T-cell (primary cell): ENCODE measurements around the gene STRBP. TPM values are rescaled to one million over a fixed set of nuclear protein-coding genes. Genes with fewer than 3 reads are reported as not detected.

Experiments used
- ATAC-seq, 4 experiments: fragments of 200-7000 bp in 3 of 4; fragments of 150-1000 bp in 1 of 4; cut with Tn5 transposase; replicated peaks in 1 of 4; 1 replicate in 3 of 4; 2 replicates in 1 of 4; pipeline ENCODE4 v1.10.0; 2021; ENCODE audit warnings: moderate library complexity in 3 of 4, mild to moderate bottlenecking in 2 of 4, moderate number of reproducible peaks in 1 of 4
- CTCF ChIA-PET, 2 donors: fragments of 300-600 bp; sonication (Branson Sonifier 250); formaldehyde crosslinking; loops; one replicate each; lab custom pipeline; 2022; ENCODE audit warnings: antibody characterized with exemption in 2 of 2; lab: Charles Lee
- POLR2A ChIA-PET, 2 donors: fragments of 300-600 bp; sonication (Branson Sonifier 250); formaldehyde crosslinking; loops; one replicate each; lab custom pipeline; 2022; ENCODE audit warnings: antibody characterized with exemption in 2 of 2; lab: Charles Lee
- DNase-seq, 35 experiments: peaks; one replicate each; pipeline versions ENCODE4 v3.0.0 to v3.0.0-alpha.2; 2013 to 2023
- H3K27ac ChIP-seq: one replicate; pipeline ENCODE4 v1.5.1; 2013; ENCODE audit warnings: low read length
- H3K27me3 ChIP-seq, 2 experiments: replicated peaks in 1 of 2; 1 replicate in 1 of 2; 2 replicates in 1 of 2; pipeline versions ENCODE4 v1.6.1 to v1.7.0; 2013; ENCODE audit warnings: low read length in 1 of 2, mixed read lengths in 1 of 2; ENCODE audit not compliant: control insufficient read depth in 2 of 2, insufficient read depth in 2 of 2; ENCODE audit errors: extremely low read depth in 1 of 2
- H3K36me3 ChIP-seq, 2 donors: 1 replicate in 1 of 2; 2 replicates in 1 of 2; pipeline versions ENCODE4 v1.6.1 to v1.7.0; 2013; ENCODE audit warnings: low read length in 1 of 2; ENCODE audit not compliant: control insufficient read depth in 2 of 2, insufficient read depth in 1 of 2; ENCODE audit errors: extremely low read depth in 1 of 2
- H3K4me1 ChIP-seq, 2 experiments: 1 replicate in 1 of 2; 2 replicates in 1 of 2; pipeline versions ENCODE4 v1.6.1 to v1.7.0; 2013; ENCODE audit warnings: low read length in 2 of 2, mixed read lengths in 1 of 2; ENCODE audit not compliant: insufficient read depth in 2 of 2, control insufficient read depth in 1 of 2; ENCODE audit errors: extremely low read depth in 1 of 2
- H3K4me3 ChIP-seq, 2 donors: 1 replicate in 1 of 2; 2 replicates in 1 of 2; pipeline versions ENCODE4 v1.5.1 to v1.7.0; 2013; ENCODE audit warnings: mild to moderate bottlenecking in 2 of 2, low read length in 1 of 2, moderate library complexity in 1 of 2; ENCODE audit not compliant: control insufficient read depth in 1 of 2; ENCODE audit errors: extremely low read depth in 1 of 2
- H3K9me3 ChIP-seq: 2 replicates; pipeline ENCODE4 v1.7.0; 2013
- H3K27ac Mint-ChIP-seq, 2 donors: one replicate each; pipeline ENCODE4 v1.8.0; 2020 to 2021; ENCODE audit warnings: mild to moderate bottlenecking in 2 of 2, mixed read lengths in 2 of 2
- H3K27me3 Mint-ChIP-seq, 2 donors: one replicate each; pipeline ENCODE4 v1.8.0; 2021 to 2022; ENCODE audit warnings: mixed read lengths in 2 of 2
- H3K36me3 Mint-ChIP-seq: one replicate; pipeline ENCODE4 v1.8.0; 2021; ENCODE audit warnings: mixed read lengths
- H3K4me1 Mint-ChIP-seq, 3 donors: one replicate each; pipeline ENCODE4 v1.8.0; 2020 to 2022; ENCODE audit warnings: mixed read lengths in 3 of 3, mild to moderate bottlenecking in 1 of 3
- H3K4me3 Mint-ChIP-seq, 3 donors: one replicate each; pipeline ENCODE4 v1.8.0; 2020 to 2022; ENCODE audit warnings: mild to moderate bottlenecking in 3 of 3, mixed read lengths in 3 of 3, moderate library complexity in 3 of 3
- H3K9me3 Mint-ChIP-seq, 3 donors: one replicate each; pipeline ENCODE4 v1.8.0; 2020 to 2022; ENCODE audit warnings: mixed read lengths in 3 of 3
- WGBS: methylation state at CpG from one replicate; pipeline ENCODE4 v1.1.5; 2013; ENCODE audit warnings: missing lambda C conversion rate; ENCODE audit not compliant: insufficient coverage; 5-methylcytosine and 5-hydroxymethylcytosine counted together
- total RNA-seq, 35 experiments: library from RNA in 6 of 35; stranded (reverse) in 6 of 35; fragments of 120-200 nt in 1 of 35; gene quantifications; one replicate each; pipeline versions ENCODE4 v1.2.1 to v1.2.4 and lab custom pipeline; 2013 to 2026

The STRBP gene
- total RNA-seq, 5 donors from 2014 or later (not counting 1 experiment from before 2014, with no cell fraction given), result 18.6 to 26.9 (median 20.0) TPM

GRCh38 chr9:123131258-123131657 lies 137.1 kb downstream of the STRBP start:
- Mint-ChIP-seq H3K27ac (no peak overlapping the region), H3K4me3 (no peak overlapping the region), H3K4me1 (no peaks in the 10 kb centered on the region), H3K27me3 (no peaks in the 10 kb centered on the region), H3K9me3 (no peaks in the 10 kb centered on the region), H3K36me3 (peaks cover 41% of the 10 kb centered on the region)
- CTCF ChIA-PET, result no interaction called here
- Histone ChIP-seq H3K27ac (no peak overlapping the region), H3K4me1 (no peaks in the 10 kb centered on the region), H3K36me3 (peaks cover 3 to 22% of the 10 kb centered on the region in 2 donors), H3K27me3 (no peaks in the 10 kb centered on the region), H3K4me3 (no peak overlapping the region), H3K9me3 (no peaks in the 10 kb centered on the region)
- POLR2A ChIA-PET, result no interaction called here
- WGBS, result 87% methylated on average over 1 of the region's 1 CpG
- ATAC-seq (no peak), DNase-seq (no peak)

- DNase-seq (no peak), ATAC-seq (no peak)
- no peak overlapping the region for H3K27ac Mint-ChIP-seq
- no peak overlapping the region for H3K27ac ChIP-seq
- no peaks in the 10 kb centered on the region for H3K9me3 Mint-ChIP-seq
- peaks cover 3 to 22% of the 10 kb centered on the region in 2 donors for H3K36me3 ChIP-seq
- no peak overlapping the region for H3K4me3 ChIP-seq
- H3K4me3 Mint-ChIP-seq, result no peak overlapping the region
- H3K9me3 ChIP-seq, result no peaks in the 10 kb centered on the region
- H3K27me3 Mint-ChIP-seq, result no peaks in the 10 kb centered on the region
- no peaks in the 10 kb centered on the region for H3K4me1 ChIP-seq
- ChIA-PET POLR2A (no interaction called here), CTCF (no interaction called here)
- WGBS, result no CpG with 5 or more reads among the region's 1 CpG
- no peaks in the 10 kb centered on the region for H3K27me3 ChIP-seq
- H3K4me1 Mint-ChIP-seq, result no peaks in the 10 kb centered on the region
- peaks cover 38% of the 10 kb centered on the region for H3K36me3 Mint-ChIP-seq
Measured at GRCh38 chr9:123129423-123129822, 139.0 kb downstream of the STRBP start.

GRCh38 chr9:123128591-123128990 lies 139.8 kb downstream of the STRBP start:
- DNase-seq (no peak), ATAC-seq (no peak)
- H3K4me1 ChIP-seq, result no peaks in the 10 kb centered on the region
- H3K4me1 Mint-ChIP-seq, result no peaks in the 10 kb centered on the region
- ChIA-PET CTCF (no interaction called here), POLR2A (no interaction called here)
- no CpG with 5 or more reads among the region's 4 CpGs for WGBS
- peaks cover 33% of the 10 kb centered on the region for H3K36me3 Mint-ChIP-seq
- no peaks in the 10 kb centered on the region for H3K9me3 Mint-ChIP-seq
- H3K4me3 ChIP-seq, result no peak overlapping the region
- H3K27me3 Mint-ChIP-seq, result no peaks in the 10 kb centered on the region
- no peaks in the 10 kb centered on the region for H3K9me3 ChIP-seq
- H3K27ac Mint-ChIP-seq, result no peak overlapping the region
- no peaks in the 10 kb centered on the region for H3K27me3 ChIP-seq
- peaks cover 3 to 22% of the 10 kb centered on the region in 2 donors for H3K36me3 ChIP-seq
- H3K4me3 Mint-ChIP-seq, result no peak overlapping the region
- H3K27ac ChIP-seq, result no peak overlapping the region

- ATAC-seq, result no peak
- no peak overlapping the region for H3K4me3 ChIP-seq
- Mint-ChIP-seq H3K9me3 (no peaks in the 10 kb centered on the region), H3K27ac (no peak overlapping the region), H3K27me3 (no peaks in the 10 kb centered on the region), H3K4me1 (no peaks in the 10 kb centered on the region), H3K4me3 (no peak overlapping the region), H3K36me3 (peaks cover 36% of the 10 kb centered on the region)
- ChIA-PET CTCF (no interaction called here), POLR2A (no interaction called here)
- H3K4me1 ChIP-seq, result no peaks in the 10 kb centered on the region
- no peak for DNase-seq
- H3K9me3 ChIP-seq, result no peaks in the 10 kb centered on the region
- H3K27me3 ChIP-seq, result no peaks in the 10 kb centered on the region
- WGBS, result no CpG with 5 or more reads among the region's 3 CpGs
- H3K27ac ChIP-seq, result no peak overlapping the region
- peaks cover 3 to 19% of the 10 kb centered on the region in 2 donors for H3K36me3 ChIP-seq
Measured at GRCh38 chr9:123127512-123128075, 140.8 kb downstream of the STRBP start.

DNA sequence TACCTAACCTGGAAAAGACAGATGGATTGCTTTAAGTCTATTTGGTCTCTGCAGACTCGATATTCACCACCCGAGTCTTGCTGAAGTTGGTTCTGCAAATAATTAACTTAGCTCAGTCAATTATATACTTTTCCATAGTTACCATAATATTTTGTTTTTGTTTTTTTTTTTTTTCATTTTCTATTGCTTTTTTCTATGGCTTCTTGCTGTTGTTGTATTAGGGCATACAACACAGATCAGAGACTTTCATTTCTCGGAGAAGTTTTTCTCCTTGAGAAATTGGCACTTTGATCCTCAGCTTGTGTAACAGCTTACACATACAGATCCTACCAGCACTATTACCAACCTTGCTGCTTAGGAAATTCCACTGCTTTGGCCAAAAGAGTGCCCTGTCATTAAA lies 146.9 kb downstream of the STRBP start:
- H3K4me1 ChIP-seq, result no peaks in the 10 kb centered on the region
- Mint-ChIP-seq H3K4me1 (no peaks in the 10 kb centered on the region), H3K4me3 (no peak overlapping the region), H3K27ac (no peak overlapping the region), H3K27me3 (no peaks in the 10 kb centered on the region), H3K36me3 (peaks cover 23% of the 10 kb centered on the region), H3K9me3 (no peaks in the 10 kb centered on the region)
- H3K4me3 ChIP-seq, result no peak overlapping the region
- no peak for DNase-seq
- H3K9me3 ChIP-seq, result no peaks in the 10 kb centered on the region
- H3K27me3 ChIP-seq, result no peaks in the 10 kb centered on the region
- no CpG with 5 or more reads among the region's 3 CpGs for WGBS
- peaks cover 0 to 4% of the 10 kb centered on the region in 2 donors for H3K36me3 ChIP-seq
- no peak overlapping the region for H3K27ac ChIP-seq
- ChIA-PET POLR2A (no interaction called here), CTCF (interaction anchor here in 1 of 2 donors (0.6 kb wide), 1 partner anchor 9 kb away, joined by 4 read pairs; no protein-coding TSS in a partner anchor)
- ATAC-seq, result no peak

- ChIA-PET POLR2A (no interaction called here), CTCF (interaction anchor here in 1 of 2 donors (0.6 kb wide), 1 partner anchor 9 kb away, joined by 4 read pairs; no protein-coding TSS in a partner anchor)
- WGBS, result 100% methylated on average over 1 of the region's 1 CpG
- peaks cover 0 to 3% of the 10 kb centered on the region in 2 donors for H3K36me3 ChIP-seq
- DNase-seq (no peak), ATAC-seq (no peak)
- H3K9me3 ChIP-seq, result no peaks in the 10 kb centered on the region
- H3K27me3 Mint-ChIP-seq, result no peaks in the 10 kb centered on the region
- H3K27ac Mint-ChIP-seq, result no peak overlapping the region
- H3K4me1 Mint-ChIP-seq, result no peaks in the 10 kb centered on the region
- peaks cover 19% of the 10 kb centered on the region for H3K36me3 Mint-ChIP-seq
- H3K27ac ChIP-seq, result no peak overlapping the region
- H3K4me3 ChIP-seq, result no peak overlapping the region
- H3K9me3 Mint-ChIP-seq, result no peaks in the 10 kb centered on the region
- no peaks in the 10 kb centered on the region for H3K4me1 ChIP-seq
- no peak overlapping the region for H3K4me3 Mint-ChIP-seq
- no peaks in the 10 kb centered on the region for H3K27me3 ChIP-seq
Measured at GRCh38 chr9:123120953-123121352, 147.4 kb downstream of the STRBP start.
